Caco-2 (cell line): ENCODE data around the gene FADS6. TPM values are rescaled to one million over a fixed set of nuclear protein-coding genes. Genes with fewer than 3 reads are reported as not detected.

ENCODE experiments used
- BruUV-seq: library from RNA; stranded (reverse); fragments of 400-500 nt; replicated peaks from 2 replicates; lab custom pipeline; 2021; lab: Mats Ljungman, UMichigan
- CTCF ChIA-PET: fragments of 300-600 bp; sonication (Branson Sonifier 250); formaldehyde crosslinking; loops from one replicate; lab custom pipeline; 2022; ENCODE audit warnings: antibody characterized with exemption; lab: Charles Lee
- POLR2A ChIA-PET: fragments of 300-600 bp; sonication (Branson Sonifier 250); formaldehyde crosslinking; loops from one replicate; lab custom pipeline; 2022; ENCODE audit warnings: antibody characterized with exemption; lab: Charles Lee
- DNase-seq, 2 experiments: peaks; one replicate each; pipeline versions ENCODE4 v3.0.0 to v3.0.0-alpha.2; 2020 to 2022
- H3K27me3 ChIP-seq: replicated peaks from 2 replicates; pipeline ENCODE4 v1.6.0; 2011; ENCODE audit warnings: low read length; ENCODE audit not compliant: control insufficient read depth, insufficient read depth
- H3K36me3 ChIP-seq: 2 replicates; pipeline ENCODE4 v1.5.1; 2011; ENCODE audit warnings: low read length; ENCODE audit not compliant: control insufficient read depth, insufficient read depth
- H3K4me1 ChIP-seq: fragments of 250-450 bp; sonication (Bioruptor Pico); 2 replicates; pipeline ENCODE4 v1.5.1; 2020; ENCODE audit warnings: mild to moderate bottlenecking
- H3K4me3 ChIP-seq: 2 replicates; pipeline ENCODE4 v1.5.1; 2011; ENCODE audit warnings: low read depth, mild to moderate bottlenecking, control low read depth, low read length
- H3K9me3 ChIP-seq: fragments of 250-450 bp; sonication (Bioruptor Pico); 2 replicates; pipeline ENCODE4 v1.5.1; 2020; ENCODE audit warnings: mild to moderate bottlenecking, moderate library complexity
- H3K27ac Mint-ChIP-seq: one replicate; pipeline ENCODE4 v1.8.0; 2022; ENCODE audit warnings: mixed read lengths; ENCODE audit not compliant: unreplicated experiment
- H3K27me3 Mint-ChIP-seq: one replicate; pipeline ENCODE4 v1.8.0; 2022; ENCODE audit warnings: mixed read lengths; ENCODE audit not compliant: insufficient read depth, unreplicated experiment
- H3K36me3 Mint-ChIP-seq: one replicate; pipeline ENCODE4 v1.8.0; 2022; ENCODE audit warnings: mild to moderate bottlenecking, mixed read lengths; ENCODE audit not compliant: insufficient read depth, unreplicated experiment
- H3K4me1 Mint-ChIP-seq: one replicate; pipeline ENCODE4 v1.8.0; 2022; ENCODE audit warnings: low read depth, mixed read lengths; ENCODE audit not compliant: unreplicated experiment
- H3K4me3 Mint-ChIP-seq: one replicate; pipeline ENCODE4 v1.8.0; 2022; ENCODE audit warnings: mild to moderate bottlenecking, moderate library complexity, mixed read lengths; ENCODE audit not compliant: unreplicated experiment
- H3K9me3 Mint-ChIP-seq: one replicate; pipeline ENCODE4 v1.8.0; 2022; ENCODE audit warnings: mixed read lengths; ENCODE audit not compliant: unreplicated experiment
- CTCF ChIP-seq, 2 experiments: fragments of 200-600 bp in 1 of 2; IDR thresholded peaks; 1 replicate in 1 of 2; 2 replicates in 1 of 2; pipeline versions ENCODE4 v1.5.1 to v1.8.0; 2011 to 2022; ENCODE audit warnings: antibody characterized with exemption in 1 of 2, control low read depth in 1 of 2, inconsistent platforms in 1 of 2, low read depth in 1 of 2, low read length in 1 of 2, mild to moderate bottlenecking in 1 of 2, moderate library complexity in 1 of 2; ENCODE audit not compliant: insufficient read depth in 1 of 2, severe bottlenecking in 1 of 2, unreplicated experiment in 1 of 2
- intact Hi-C: fragments of 100-400 bp; cut with micrococcal nuclease; formaldehyde crosslinking; loops from one replicate; pipeline ENCODE4 v1.10.0; 2022; ENCODE audit not compliant: unreplicated experiment
- total RNA-seq: library from RNA; stranded (reverse); gene quantifications from 2 replicates; pipeline ENCODE4 v1.2.3, GENCODE V29; 2022

Gene FADS6
- total RNA-seq, 1 experiment from 2014 or later: 2.6 TPM

GRCh38 chr17:74939534-74939933, 46.1 kb upstream of the FADS6 start:
- no peak overlapping the region for H3K4me3 Mint-ChIP-seq
- CTCF ChIA-PET: interaction anchor here (1.6 kb wide), 1 partner anchor 16 kb away, joined by 3 read pairs; the partner anchor contains the start of gene OTOP2
- no peaks in the 10 kb centered on the region for H3K36me3 Mint-ChIP-seq

GRCh38 chr17:74938194-74938950, 44.9 kb upstream of the FADS6 start:
- no peak overlapping the region for H3K27ac Mint-ChIP-seq
- no peaks in the 10 kb centered on the region; the same call in 1 of the 2 replicates for H3K27me3 ChIP-seq
- TF ChIP-seq CTCF (IDR thresholded peaks at IDR 0.05; ENCODE audit: insufficient read depth in 1 of 2, low read depth in 1 of 2, low read length in 1 of 2, severe bottlenecking in 1 of 2, unreplicated experiment in 1 of 2): no peak
- H3K36me3 Mint-ChIP-seq: no peaks in the 10 kb centered on the region
- H3K9me3 Mint-ChIP-seq: no peaks in the 10 kb centered on the region
- H3K4me1 ChIP-seq: no peaks in the 10 kb centered on the region
- intact Hi-C loops: no loop called here
- no TSS peak for BruUV-seq
- H3K27me3 Mint-ChIP-seq: peaks cover 21% of the 10 kb centered on the region
- CTCF ChIA-PET: interaction anchor here (1.3 to 1.6 kb wide), 2 partner anchors 15 to 19 kb away, joined by 3 read pairs; partner anchors contain the start of gene OTOP2
- POLR2A ChIA-PET: interaction anchor here (0.5 kb wide), 1 partner anchor 184 kb away, joined by 3 read pairs; no protein-coding TSS in a partner anchor
- no peak overlapping the region for H3K4me3 Mint-ChIP-seq
- no peak overlapping the region for H3K4me3 ChIP-seq
- H3K4me1 Mint-ChIP-seq: peaks cover 12% of the 10 kb centered on the region
- H3K9me3 ChIP-seq: no peaks in the 10 kb centered on the region
- no peaks in the 10 kb centered on the region for H3K36me3 ChIP-seq
- no peak for DNase-seq

More at GRCh38 chr17:74939534-74939933, 46.1 kb upstream of the FADS6 start:
- H3K9me3 Mint-ChIP-seq: no peaks in the 10 kb centered on the region
- peaks cover 23% of the 10 kb centered on the region for H3K27me3 Mint-ChIP-seq
- no TSS peak for BruUV-seq
- peaks cover 12% of the 10 kb centered on the region for H3K4me1 Mint-ChIP-seq
- POLR2A ChIA-PET: no interaction called here
- TF ChIP-seq CTCF (IDR thresholded peaks at IDR 0.05; ENCODE audit: insufficient read depth in 1 of 2, low read depth in 1 of 2, low read length in 1 of 2, severe bottlenecking in 1 of 2, unreplicated experiment in 1 of 2): no peak
- H3K27ac Mint-ChIP-seq: no peak overlapping the region
- no peaks in the 10 kb centered on the region for H3K9me3 ChIP-seq
- H3K4me1 ChIP-seq: no peaks in the 10 kb centered on the region
- H3K27me3 ChIP-seq: no peaks in the 10 kb centered on the region; the same call in 1 of the 2 replicates
- no peaks in the 10 kb centered on the region for H3K36me3 ChIP-seq
- no peak for DNase-seq
- intact Hi-C loops: no loop called here
- H3K4me3 ChIP-seq: no peak overlapping the region

- CTCF ChIA-PET: interaction anchor here (0.6 to 1.6 kb wide), 4 partner anchors 12 to 245 kb away, joined by 3 to 10 read pairs (median 4); no protein-coding TSS in a partner anchor
- Mint-ChIP-seq H3K27ac (no peak overlapping the region), H3K27me3 (peaks cover 21% of the 10 kb centered on the region), H3K36me3 (no peaks in the 10 kb centered on the region), H3K4me3 (no peak overlapping the region), H3K4me1 (peaks cover 12% of the 10 kb centered on the region), H3K9me3 (no peaks in the 10 kb centered on the region)
- Histone ChIP-seq H3K9me3 (no peaks in the 10 kb centered on the region), H3K27me3 (no peaks in the 10 kb centered on the region; the same call in 1 of the 2 replicates), H3K4me1 (no peaks in the 10 kb centered on the region), H3K36me3 (no peaks in the 10 kb centered on the region), H3K4me3 (no peak overlapping the region)
- no peak for TF ChIP-seq CTCF (IDR thresholded peaks at IDR 0.05; ENCODE audit: insufficient read depth in 1 of 2, low read depth in 1 of 2, low read length in 1 of 2, severe bottlenecking in 1 of 2, unreplicated experiment in 1 of 2)
- BruUV-seq: no TSS peak
- intact Hi-C loops: no loop called here
- POLR2A ChIA-PET: no interaction called here
- no peak for DNase-seq
Measured at GRCh38 chr17:74937064-74938051, 43.9 kb upstream of the FADS6 start.
